CD4-positive, alpha-beta T cell treated with Interleukin-6 at 100 ng/mL for 8 hours (primary cell): ENCODE results near the gene NDUFA11.
"Not testable (repeated sequence)": the region's sequence is repeated elsewhere in the genome, so short reads cannot be mapped to it uniquely, and the experiment has no call there.

Experiments used
- DNase-seq: peaks from one replicate; pipeline ENCODE4 v3.0.0-alpha.2; 2020; ENCODE audit warnings: mixed read lengths, low spot score

NDUFA11 gene

DNA sequence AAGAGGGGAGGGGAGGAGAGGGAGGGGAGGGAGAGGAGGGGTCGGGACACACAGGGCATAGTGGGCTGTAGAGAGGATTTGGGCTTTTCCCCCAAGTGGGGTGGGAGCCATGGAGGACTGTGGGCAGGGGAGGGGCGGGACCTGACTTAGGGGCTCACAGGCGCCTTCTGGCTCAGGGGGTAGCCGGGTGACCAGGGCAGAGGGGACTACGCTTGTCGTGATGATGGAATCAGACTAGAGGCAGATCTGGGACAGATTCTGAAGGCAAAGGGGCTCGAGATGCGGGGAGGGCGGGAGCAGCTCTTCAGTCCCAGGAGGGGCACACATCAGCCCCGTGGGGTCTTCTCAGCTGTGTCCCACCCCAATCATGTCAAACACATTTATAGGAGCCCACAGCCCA is 13.5 kb downstream of the NDUFA11 start:
- DNase-seq = no peak

DNA sequence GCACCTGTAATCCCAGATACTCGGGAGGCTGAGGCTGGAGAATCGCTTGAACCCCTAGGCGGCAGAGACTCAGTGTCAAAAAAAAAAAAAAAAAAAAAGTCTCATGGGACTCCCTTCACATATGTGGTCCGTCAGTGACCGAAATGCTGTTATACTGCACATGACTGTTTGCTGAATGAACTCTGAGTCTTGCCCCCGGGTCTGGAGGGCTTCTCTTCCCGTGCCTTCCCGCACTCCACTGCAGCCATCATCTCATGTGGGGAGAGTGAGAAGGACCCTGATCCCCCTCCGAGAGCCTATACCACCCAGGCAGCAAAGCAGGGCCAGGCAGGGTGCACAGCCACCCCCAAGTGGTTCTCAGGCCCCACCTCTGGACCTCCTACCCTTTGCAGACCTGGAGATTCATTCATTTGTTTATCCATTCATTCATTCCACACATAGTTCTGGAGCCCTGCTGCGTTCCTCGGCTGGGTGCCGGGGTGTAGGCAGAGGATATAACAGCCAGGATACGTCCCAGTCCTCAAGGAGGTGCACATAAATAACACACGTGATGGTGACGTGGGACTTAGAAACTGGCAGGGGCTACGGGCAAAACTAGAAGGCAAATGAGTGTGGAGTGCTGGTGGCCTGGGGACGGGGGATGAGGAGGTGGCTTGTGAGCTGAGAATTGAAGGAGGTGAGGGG is 14.2 kb downstream of the NDUFA11 start:
- DNase-seq = no peak

DNA sequence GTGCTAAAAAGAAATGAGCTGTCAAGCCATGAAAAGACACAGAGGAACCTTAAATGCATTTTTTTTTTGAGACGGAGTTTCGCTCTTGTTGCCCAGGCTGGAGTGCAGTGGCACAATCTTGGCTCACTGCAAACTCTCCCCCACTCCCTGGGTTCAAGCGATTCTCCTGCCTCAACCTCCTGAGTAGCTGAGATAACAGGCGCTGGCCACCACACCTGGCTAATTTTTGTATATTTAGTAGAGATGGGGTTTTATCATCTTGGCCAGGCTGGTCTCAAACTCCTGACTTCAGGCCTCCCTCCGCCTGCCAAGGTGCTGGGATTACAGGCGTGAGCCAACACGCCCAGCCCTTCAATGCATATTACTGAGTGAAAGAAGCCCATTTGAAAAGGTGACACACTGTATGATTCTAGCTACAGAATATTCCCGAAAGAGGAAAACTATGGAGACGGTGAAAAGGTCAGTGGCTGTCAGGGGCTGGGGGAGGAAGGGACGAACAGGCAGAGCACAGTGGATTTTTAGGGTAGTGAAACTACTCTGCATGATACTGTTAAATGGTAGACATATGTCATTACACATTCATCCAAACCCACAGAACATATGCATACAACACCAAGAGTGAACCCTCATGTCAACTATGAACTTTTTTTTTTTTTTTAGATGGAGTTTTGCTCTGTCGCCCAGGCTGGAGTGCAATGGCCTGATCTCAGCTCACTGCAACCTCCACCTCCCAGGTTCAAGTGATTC is 19.4 kb downstream of the NDUFA11 start:
- not testable (repeated sequence) for DNase-seq

DNA sequence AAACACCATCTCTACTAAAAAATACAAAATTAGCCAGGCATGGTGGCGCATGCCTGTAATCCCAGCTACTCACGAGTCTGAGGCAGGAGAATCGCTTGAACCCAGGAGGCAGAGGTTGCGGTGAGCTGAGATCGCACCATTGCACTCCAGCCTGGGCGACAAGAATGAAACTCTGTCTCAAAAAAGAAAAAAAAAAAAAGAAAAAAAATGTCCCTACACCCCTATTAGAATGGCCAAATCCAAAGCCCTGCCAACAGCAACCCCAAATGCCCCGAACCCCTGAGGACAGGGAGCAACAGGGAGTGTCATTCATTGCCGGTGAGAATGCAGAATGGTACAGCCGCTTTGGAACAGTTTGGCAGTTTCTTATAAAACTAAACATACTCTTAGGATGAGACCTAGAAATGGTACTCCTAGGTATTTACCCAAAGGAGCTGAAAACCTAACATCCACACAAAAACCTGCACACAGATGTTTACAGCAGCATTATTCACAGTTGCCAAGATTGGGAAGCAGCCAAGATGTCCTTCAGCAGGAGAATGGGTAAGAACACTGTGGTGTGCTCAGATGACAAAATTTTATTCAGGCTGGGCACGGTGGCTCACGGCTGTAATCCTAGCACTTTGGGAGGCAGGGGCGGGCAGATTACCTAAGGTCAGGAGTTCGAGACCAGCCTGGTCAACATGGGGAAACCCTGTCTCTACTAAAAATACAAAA is 20.3 kb downstream of the NDUFA11 start:
- DNase-seq = not testable (repeated sequence)

DNA sequence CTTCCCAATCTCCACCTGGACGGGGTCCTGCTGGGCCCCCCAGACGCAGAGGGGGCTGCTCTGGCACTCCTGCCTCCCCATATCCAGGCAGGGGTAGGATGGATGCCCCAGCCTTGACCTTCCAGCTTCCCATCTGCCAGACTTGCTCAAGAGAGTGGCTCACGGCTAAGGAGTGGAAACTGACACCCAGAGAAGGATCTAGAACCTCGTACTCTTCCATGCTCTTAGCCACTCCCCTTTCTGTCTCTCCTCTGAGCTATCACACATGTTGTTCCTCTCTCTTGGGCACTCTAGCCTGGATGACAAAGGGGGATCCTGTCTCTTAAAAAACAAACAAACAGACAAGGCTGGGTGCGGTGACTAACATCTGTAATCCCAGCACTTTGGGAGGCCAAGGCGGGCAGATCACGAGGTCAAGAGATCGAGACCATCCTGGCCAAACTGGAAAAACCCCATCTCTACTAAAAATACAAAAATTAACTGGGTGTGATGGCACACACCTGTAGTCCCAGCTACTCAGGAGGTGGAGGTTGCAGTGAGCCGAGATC is 21.1 kb downstream of the NDUFA11 start:
- no peak for DNase-seq

DNA sequence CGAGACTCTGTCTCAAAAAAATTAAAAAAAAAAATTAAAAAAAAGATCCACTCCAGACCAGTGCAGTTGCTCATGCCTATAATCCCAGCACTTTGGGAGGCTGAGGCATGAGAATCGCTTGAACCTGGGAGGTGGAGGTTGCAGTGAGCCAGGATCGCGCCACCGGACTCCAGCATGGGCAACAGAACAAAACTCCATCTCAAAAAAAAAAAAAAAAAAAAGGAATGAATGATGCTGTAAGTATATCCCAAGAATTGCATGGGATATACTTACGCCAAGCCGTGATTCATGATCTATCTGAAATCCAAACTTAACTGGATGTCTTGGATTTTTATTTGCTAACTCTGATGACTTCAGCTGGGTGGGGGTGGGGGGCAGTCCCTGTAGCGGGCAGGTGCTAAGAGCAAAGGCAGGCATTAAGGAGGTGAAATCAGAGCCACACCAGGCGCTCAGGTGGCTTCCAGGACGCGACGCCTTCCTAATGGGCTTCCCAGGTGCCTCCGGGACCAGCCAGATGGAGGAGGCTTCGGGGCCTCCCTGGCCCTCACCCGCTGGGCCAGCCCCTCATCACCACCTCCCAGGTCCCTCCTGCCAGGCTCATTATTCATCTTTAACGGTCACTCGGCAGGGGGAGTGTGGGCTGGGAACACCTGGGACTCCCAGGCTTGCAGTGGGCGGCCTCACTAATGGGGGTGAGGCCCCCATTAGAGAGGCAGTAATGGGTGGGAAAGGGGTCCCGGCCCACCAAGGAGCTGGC is 21.9 kb downstream of the NDUFA11 start:
- DNase-seq = no peak

DNA sequence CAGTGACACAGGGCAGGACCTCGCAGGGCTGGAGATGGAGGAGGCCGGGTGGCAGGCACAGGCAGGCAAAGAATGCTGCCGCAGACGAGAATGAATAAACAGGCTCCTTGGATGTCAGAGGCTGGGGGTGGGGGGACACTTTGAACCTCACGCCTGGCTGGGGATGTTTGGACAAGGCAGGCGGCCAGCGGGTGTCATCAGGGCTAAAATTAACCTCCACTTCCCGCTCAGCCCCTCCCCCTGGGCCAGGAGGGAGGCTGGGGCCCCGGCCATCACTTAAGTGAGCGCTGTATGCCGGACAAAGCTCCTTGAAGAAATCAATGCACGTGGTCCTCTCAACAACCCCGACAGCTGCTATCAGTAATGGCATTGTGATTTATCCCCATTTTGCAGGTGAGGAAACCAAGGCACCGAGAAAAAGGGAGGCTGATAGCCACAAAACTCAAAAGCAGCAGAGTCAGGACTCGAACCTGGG is 22.9 kb downstream of the NDUFA11 start:
- DNase-seq = no peak

DNA sequence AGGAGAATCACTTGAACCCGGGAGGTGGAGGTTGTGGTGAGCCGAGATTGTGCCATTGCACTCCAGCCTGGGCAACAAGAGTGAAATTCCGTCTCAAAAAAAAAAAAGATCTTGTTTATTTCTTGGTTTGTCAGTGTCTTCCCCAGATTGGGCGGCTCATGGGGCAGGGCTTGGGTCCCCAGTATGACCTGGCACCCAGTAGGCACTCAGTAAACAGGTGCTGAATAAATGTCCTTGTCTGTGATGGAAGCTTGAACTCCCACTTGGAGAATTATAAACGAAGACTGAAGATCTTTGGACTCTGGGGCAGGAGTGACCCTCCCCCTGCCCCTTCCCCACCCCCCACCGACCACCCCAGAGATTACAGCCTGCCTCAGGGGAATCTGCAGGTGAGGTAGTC is 23.4 kb downstream of the NDUFA11 start:
- DNase-seq = no peak

DNA sequence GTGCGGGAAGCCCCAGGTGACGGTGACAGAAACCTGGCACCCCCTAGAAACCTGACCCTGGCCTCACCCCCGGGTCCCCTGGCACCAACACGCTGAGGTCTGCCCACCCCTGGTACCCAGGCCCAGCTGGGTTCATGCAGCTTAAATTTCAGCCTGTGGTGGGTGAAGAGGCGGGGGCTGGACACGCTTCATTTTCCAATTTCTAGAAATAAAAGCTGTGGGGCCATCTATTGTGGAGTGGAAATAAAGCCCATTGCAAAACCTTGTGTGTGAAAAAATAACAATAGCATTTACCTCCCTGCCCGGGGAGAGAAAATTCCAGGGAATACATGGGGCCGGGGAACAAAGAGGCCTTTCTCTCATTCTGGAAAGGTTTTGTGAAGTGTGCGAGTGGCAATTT is 25.7 kb downstream of the NDUFA11 start:
- no peak for DNase-seq

DNA sequence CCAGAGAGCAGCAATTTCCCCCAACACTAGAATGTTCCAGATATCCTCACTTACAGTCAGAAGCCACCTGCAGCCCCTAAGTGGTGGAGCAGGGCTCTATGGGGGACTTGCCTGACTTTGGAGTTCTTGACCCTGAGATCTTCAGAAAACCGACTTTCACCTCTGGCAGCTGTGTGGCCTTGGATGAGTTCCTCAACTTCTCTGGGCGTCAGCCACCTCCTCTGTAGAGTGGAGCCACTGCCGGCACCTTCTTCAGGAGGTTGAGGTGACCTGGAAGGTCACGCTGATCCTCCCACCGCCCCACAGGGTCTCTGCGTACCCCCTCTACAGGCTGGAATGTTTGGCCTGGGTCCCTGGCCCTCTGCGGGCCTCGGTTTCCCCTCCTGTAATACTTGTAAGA is 26.2 kb downstream of the NDUFA11 start:
- DNase-seq = no peak

DNA sequence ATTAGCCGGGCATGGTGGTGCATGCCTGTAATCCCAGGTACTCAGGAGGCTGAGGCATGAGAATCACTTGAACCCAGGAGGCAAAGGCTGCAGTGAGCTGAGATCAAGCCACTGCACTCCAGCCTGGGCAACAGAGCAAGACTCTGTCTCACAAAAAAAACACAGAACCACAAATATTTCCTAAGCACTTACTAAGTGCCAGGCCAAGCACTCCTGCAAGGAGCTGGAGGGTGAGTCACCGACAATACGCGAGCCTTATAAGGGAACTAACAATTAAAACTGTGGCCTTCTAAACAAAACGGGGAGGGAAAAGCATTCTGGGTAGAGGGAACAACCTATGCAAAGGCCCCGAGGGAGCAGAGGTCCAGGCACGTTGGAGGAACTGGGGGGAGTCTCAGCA is 29.1 kb downstream of the NDUFA11 start:
- DNase-seq = not testable (repeated sequence)

DNA sequence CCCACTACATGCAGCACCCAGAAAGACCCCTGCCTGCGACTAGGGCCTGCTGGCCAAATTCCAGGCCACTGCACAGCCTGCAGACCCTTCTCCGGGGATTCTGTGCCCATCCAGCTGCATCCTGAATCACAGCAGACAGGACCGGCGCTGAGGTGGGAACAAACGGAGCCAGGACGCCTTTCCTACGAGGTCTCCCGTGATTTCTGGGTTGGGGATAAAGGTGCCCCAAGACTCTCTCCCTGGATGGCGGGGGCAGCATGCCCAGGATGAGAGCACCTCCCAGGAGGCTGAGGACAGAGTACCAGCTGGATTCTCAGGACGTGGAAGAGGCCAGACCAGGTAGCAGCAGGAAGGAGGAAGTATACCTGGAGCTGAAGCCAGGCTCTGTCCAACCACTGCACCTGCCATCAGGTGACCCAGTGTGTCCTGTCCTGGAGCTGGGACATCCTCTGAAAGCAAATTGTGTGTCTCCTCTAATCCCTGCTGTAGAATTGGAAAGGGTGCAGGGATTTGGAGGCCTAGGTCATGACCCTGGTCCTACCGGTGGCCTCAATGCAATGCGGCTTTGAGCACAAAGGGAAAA is 29.9 kb downstream of the NDUFA11 start:
- no peak for DNase-seq

DNA sequence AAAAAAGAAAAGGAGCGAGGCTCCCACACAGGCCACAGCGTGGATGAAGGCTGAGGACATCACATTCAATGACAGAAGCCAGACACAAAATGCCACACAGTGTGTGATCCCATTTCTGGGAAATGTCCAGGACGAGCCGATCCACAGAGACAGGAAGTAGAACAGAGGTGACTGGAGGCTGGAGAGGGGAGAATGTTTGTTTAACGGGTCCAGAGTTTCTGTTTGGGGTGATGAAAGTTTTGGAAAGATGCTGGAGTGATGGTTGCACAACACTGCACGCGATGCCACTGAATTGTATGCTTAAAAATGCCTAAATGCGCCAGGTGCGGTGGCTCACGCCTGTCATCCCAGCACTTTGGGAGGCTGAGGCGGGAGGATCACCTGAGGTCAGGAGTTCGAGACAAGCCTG is 32.6 kb downstream of the NDUFA11 start:
- no peak for DNase-seq

DNA sequence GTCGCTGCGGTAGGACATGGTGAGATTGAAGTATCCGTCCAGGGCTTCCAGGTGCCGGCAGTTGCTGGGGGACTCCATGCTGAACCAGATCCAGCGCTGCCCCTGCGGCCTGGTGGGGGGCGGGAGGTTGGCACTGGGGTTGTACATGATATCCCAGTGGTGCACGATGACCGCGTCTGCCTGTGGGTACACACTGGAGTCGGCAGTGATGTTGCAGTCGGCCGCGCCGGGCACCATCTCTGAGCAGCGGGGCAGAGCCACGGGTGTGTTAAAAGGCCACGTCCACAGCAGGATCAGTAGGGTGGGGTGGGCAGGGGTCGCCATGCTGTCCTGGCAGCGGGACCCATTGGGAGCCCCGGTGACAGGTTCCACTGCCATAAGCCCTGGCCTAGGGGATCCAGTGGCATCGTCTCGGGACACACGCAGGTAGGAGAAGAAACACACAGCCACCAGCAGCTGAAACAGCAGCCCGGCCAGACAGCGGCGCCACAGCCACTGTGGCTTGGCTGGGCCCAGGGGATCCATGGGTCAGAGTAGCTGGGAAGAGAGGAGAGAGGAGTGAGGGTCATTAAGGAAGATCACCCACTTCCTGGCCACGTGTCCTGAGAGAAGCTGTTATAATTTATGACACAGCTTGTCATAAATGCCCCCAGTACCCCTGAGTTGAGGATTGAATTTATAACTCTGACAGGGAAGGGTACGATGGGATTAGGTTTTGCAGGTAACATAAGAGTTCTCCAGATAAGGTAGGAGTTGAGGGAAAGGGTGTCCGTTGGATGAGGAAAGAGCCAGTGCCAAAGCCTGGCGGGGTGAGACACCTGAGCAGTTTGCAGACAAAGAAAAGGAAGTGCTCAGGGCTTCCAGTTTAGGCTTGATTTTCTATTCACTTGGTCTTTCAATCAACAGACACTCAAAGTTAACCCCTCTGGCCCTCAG is 36.1 kb downstream of the NDUFA11 start:
- no peak for DNase-seq

DNA sequence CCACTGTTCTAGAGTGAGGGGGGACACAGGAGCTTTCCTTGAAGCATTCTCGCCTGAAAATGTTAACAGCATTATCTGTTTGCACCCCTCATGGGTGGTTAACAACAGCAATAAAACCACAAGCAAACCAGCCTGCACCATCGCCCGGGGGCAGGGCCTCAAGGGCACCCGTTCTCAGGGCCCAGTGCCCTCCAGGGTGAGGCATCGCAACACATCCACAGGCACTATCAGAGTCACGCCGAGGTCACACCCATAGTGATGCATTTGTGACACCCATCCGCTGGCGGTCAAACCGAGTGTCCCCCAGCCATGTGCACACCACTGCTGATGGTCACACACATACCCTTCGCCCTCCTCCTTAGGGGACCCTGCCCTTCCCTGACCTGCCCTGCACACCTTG is 37.8 kb downstream of the NDUFA11 start:
- no peak for DNase-seq

DNA sequence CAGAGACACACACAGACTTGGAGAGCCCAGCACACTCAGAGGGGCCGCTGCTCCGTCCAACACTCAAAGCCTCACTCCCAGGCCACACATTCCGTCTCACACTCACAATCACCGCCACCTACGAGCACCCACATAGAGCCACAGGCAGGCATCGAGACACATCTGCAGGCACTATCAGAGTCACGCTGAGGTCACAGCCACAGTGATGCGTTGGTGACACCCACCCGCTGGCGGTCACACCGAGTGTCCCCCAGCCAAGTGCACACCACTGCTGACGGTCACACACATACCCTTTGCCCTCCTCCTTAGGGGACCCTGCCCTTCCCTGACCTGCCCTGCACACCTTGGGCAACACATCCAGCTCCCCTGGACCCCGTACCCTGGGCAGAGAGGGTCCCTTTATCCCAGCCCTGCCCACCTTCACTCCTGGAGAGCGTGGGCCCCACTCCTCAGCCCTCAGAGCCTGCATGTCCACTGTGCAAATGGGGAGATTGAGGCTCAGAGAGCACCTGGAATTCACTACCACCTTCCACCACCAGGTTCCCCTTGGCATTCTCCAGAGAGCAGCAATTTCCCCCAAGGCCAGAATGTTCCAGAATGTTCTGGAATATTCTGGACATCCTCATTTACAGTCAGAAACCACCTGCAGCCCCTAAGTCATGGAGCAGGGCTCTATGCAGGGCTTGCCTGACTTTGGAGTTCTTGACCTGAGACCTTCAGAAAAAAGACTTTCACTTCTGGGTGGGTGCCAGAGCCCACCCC is 38.7 kb downstream of the NDUFA11 start:
- DNase-seq = no peak

DNA sequence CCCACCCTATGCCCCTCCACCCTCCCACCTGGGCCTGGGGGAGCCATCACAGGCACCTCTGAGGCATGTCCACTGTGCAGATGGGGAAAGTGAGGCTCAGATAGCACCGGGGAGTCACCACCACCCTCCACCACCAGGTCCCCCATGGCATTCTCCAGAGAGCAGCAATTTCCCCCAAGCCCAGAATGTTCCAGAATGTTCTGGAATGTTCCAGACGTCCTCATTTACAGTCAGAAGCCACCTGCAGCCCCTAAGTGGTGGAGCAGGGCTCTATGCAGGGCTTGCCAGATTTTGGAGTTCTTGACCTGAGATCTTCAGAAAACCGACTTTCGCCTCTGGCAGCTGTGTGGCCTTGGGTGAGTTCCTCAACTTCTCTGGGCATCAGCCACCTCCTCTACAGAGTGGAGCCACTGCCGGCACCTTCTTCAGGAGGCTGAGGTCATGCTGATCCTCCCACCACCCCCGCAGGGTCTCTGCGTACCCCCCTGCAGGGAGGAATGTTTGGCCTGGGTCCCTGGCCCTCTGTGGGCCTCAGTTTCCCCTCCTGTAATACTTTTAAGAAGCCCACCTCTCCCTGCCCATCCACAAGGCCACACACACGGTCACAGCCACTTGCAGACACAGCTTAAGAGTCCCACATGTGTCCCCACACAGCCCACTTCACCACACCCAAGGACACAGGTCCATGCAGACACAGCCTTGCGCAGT is 39.4 kb downstream of the NDUFA11 start:
- DNase-seq = no peak

DNA sequence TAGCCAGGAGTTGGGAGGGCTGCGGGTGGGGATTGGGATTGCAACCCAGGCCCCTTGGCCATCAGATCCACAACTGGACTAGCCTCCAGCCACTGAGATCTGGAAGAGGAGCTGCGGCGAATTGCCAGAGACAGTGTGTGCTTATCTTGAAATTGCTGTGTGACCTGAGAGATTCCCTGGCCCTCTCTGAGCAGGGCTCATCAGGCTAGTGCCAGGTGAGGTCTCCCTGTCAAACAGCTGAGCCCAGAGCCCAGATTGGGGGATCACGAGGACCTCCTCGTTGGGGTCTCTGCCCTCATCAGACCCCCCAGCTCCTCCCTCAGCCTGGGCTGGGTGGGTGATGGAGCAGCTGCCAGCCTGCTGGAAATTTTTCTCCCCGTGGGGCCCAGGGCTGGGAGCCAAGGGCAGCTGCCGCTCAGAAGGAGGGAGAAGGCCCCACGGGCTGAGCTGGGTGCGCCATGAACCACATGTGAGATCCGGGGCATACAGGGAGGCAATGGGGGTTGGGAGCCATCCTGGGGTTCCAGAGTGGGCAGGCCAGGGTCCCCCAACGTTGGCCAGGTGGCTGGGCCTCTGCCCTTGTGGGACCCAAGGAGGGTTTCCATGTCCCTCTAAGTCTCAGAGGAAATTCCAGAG is 40.4 kb downstream of the NDUFA11 start:
- no peak for DNase-seq
